D341Med (cell line): ENCODE results near the gene MEIOB.
"Not testable (repeated sequence)": the region's sequence is repeated elsewhere in the genome, so short reads cannot be mapped to it uniquely, and the experiment has no call there.

ENCODE experiments used
- DNase-seq: peaks from one replicate; pipeline ENCODE4 v3.0.0; 2012; ENCODE audit warnings: low spot score

Gene MEIOB

DNA sequence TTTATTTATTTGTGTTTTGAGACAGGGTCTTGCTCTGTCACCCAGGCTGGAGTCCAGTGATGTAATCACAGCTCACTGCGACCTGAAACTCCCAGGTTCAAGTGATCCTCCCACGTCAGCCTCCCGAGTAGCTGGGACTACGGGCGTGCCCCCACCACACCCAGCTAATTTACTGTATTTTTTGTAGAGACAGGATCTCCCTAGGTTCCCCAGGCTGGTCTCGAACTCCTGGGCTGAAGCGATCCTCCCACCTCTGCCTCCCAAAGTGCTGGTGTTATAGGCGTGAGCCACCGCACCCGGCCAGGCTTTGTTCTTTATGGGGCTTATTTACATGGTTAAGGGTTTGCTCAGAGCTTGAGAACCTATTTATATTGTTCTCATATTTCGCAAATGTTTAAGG, 5.8 kb upstream of the MEIOB start:
- no peak for DNase-seq

DNA sequence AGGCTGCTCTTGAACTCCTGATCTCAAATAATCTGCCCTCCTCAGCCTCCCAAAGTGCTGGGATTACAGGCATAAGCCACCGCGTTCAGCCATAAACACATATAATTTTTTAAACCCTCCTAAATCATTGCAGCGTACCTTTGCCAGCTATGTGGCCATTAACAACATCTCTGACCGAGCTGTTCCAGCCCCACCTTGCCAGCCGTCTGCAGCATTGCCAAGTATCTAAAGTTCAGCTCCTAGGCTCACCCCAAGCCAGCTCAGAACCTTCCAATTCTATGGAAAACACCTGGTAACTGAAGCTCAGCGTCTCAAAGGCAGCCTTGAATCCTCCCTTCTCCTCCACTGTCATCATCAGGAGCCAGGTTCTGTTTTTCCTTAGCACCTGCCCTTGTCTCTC, 5.1 kb upstream of the MEIOB start:
- no peak for DNase-seq

DNA sequence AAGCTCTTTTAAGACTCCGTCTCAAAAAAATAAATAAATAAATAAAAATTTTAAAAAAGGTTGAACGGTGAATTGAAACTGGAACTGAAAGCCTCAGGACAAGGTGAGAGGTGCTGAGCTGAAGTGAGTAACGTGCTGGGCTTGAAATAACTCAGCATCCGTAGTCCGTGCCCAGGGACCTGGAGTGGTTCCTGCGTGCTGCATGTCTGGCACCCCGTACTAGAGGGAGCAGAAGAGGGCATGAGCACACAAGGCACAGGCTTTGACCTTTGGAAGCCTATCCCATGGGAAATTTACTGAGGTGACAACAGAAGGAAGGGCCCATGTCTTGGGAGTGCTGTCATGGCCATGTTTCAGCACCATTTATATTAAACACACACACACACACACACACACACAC, 4.5 kb upstream of the MEIOB start:
- no peak for DNase-seq

DNA sequence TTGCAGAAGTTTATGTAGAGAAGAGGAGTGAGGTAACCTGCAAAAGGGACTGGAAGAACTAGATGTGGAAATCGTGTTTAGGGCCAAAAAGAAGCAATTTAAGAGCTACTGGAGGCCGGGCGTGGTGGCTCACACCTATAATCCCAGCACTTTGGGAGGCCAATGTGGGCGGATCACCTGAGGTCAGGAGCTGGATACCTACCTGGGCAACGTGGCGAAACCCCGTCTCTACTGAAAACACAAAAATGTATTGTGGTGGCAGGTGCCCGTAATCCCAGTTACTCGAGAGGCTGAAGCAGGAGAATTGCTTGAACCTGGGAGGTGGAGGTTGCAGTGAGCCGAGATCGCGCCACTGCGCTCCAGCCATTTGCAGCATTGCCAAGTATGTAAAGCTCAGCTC, 4.1 kb upstream of the MEIOB start:
- not testable (repeated sequence) for DNase-seq

DNA sequence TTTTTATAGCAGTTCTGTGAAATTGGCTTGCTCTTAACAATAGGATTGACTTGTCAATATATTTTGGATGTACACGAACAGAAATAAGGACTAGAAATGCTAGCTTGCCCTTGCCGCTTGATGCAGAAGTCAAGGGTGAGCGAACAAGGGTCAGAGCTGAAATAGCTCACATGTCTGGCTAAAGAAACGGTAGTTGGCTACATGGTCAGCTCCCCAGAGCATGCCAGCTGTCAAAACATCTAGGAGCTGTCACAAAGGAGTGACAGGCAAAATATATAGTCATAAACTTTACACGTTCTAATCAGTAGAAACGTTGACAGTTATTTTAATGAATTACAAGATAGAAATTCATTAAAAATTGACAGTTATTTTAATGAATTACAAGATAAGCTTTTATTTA, 2.9 kb upstream of the MEIOB start:
- DNase-seq = no peak

DNA sequence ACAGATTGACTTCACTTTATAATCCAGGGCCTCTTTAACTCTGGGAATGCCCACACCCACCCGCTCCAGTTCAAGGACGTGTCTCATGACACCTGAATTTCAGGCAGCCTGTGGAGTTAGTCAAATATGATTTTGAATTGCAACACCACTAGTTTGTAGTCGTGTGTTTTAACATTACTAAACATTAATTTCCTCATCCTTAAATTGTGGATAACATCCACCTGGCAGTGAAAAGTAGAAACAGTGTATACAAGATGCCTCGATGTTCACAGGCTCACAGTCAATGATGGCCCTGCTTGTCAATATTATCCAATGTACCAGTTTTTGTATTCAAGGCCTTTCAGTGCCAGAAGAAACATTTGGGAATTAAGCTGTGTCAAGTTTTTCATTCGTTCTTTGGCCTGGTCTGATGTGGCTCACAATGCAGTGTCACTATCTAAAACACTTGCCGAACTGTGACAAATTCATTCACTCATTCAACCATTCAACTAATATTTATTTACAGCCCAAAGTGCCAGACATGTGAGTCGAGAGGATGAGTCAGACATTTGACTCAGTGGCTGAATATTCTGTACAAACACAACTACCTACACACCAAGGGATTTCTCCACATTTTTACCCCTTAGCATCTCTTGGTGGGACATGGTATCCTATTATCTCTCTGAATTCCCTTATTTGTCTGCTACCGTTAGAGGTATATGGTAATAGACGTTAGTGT, 1.4 kb downstream of the MEIOB start:
- no peak for DNase-seq

DNA sequence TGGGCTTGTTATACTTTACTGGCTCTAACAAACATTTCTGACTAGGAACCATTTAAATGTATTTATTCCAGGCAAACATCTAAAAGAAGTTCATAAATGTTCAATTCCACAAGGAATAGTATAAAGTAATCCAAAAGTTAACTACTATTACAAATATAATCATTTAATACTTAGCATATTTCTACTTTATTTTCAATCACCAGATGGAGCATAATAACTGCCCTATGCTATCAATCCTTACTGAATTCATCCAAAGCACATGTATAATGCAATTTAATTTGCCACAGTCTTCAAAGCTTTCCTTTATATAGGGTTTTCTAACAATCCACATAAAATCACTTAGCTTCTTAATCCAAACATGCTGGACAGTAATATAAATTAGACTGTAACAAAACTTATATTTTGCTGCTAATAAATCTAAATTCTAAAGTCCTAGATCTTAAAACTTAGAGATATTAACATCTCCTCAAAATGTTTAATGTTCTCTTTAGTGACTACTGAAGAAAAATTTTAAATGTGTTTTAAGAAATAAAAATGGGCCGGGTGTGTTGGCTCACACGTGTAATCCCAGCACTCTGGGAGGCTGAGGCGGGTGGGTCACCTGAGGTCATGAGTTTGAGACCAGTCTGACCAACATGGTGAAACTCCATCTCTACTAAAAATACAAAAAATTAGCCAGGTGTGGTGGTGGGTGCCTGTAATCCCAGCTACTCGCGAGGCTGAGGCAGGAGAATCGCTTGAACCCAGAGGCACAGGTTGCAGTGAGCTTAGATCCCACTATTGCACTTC, 5.9 kb downstream of the MEIOB start:
- DNase-seq = no peak

DNA sequence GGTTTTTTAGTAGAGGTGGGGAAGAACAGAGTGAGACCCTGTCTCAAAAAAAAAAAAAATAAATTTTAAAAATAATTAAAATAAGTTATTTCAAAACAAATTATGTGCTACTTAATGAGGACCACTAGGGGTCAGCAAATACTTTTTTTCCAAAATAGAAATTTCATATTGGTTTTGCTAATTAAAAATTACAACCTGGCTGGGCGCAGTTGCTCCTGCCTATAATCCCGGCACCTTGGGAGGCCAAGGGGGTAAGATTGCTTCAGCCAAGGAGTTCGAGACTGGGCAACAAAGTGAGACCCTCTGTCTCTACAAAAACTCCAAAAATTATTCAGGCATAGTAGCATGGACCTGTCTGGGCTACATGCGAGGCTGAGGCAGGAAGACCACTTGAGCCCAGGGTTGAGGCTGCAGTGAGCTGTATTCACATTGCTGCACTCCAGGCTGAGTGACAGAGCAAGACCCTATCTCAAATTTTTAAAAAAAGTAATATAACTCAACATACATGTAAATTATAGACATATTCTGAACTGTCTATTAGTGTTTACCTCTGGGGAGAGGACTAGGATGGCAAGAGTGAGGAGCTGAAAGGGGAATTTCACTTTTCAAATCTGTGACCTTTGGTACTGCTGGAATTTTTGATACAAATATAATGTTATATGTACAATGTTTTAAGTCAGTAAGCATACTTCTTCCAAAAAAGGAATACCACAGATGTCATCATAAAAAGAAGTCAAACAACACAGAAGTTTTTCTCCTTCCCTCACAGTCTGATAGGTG, 8.1 kb downstream of the MEIOB start:
- no peak for DNase-seq

DNA sequence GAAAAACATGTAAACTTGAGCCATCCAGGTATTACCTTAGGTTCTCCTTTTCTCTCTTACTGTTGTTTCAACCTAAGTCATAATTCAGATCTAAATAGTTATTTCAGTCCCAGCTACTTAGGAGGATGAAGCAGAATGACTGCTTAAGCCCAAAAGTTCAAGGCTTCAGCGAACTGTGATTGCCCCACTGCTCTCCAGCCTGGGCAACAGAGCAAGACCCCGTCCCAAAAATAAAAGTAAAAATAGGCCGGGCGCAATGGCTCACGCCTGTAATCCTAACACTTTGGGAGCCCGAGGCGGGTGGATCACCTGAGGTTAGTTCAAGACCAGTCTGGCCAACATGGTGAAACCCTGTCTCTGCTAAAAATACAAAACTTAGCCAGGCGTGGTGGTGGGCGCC, 9.6 kb downstream of the MEIOB start:
- DNase-seq = no peak

DNA sequence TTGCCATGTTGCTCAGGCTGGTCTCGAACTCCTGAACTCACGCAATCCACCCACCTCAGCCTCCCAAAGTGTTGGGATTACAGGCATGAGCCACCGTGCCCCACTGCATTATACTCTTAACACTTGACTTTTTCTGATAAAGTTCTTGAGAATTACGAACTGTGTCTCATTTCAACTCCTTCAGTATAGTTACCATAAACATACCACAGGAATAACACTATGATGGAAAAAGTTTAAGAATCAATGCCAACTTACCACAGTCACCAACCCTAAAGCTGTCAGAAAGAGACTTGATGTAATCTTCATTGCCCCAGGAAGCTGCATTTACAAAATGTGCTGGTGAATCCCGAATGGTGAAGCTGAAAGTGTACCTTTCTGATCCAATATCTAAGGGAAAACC, 10.2 kb downstream of the MEIOB start:
- no peak for DNase-seq

DNA sequence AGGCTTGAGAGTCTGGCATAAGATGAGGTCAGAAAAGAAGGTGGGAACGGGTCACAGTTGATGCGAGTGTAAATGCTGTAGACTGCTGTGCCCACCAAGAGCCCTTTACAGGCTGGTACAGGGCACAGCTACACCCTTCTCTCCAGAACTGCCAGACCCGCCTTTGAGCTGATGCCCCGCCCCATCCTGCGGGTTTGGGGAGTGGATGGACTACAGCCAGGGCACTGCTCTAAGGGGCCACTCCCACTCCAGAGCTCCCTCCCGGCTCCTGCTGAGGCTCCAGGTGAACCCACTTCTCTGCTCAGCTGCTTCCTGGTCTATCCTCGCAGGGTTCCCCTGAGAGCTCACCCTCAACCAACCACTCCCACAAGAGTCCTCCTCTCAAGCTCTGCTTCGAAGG, 12.3 kb downstream of the MEIOB start:
- DNase-seq = no peak

DNA sequence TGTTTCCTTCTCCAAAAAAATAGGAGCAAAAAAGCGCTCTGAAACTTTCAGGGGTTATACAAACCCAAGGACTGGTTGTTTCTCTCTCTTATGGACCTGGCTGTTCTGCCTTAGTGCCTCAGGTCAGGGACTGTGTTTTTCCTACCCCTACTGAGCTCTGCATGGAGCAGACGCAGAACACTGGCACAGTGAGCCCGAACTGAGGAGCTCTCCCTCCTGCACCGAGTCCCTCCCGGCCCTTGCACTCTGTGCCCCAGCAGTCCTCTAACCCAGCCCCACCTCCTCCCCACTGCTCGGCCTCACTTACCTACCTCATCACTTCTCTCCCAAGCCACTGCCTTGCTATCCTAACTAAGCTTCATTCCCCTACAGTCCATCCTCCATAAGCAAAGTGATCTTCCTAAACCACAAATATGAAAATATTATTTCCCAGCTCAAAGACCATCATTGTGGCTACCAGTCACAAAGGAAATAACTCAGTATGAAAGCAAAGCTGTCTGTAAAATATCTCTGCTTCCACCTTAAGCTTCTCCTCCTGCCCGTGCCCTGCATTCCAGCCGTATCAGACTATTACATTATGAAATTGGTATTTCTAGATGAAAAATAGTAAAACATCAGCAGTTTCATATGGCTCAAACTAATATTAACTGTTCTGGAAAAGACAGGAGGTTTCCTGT, 13.6 kb downstream of the MEIOB start:
- DNase-seq = no peak

DNA sequence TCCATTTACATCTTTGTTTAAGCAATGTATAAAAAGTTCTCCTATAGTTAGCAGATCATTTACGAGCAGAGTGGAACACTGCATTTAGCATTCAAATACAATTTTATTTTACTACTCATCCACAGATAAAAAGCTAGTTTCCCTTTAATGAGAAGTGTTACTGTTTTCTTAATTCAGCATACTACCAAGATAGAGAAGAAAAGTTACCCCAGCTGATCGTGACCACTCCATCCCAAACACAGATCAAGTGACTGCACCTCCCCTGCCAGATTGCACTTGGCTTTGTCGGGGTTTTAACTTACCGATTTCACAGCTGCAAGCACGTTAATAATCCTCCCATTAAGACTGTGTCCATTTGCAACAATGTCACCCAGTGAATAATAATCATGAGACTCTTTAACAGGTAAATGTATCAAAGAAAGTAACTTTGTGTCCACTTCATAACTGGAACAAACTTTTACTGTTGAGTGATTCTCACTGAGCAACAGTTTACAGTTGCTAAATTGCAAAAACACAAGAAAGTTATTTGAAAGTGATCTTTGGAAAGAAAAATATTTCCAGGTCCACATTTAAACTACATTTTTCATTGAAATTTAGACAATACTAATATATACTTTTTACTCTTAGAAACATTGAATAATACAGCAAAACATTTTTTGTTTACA, 14.4 kb downstream of the MEIOB start:
- DNase-seq = no peak

DNA sequence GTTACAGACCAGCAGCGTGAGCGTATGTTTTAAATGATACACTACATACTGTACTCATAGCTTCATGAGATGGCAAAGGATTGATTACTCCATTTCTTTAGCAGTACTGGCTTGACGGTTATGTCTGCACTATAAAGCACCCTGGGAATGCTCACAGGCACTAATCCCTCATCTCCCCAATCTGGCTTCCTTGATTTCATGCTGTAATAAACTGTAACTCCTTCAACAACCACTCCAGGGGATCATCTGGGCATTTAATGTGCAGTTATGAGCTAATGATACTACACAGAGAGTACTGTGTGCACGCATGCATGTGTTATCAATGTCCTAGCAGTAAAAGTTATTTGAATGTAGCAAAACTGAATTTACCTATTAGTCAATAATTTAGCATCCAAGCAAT, 20.2 kb downstream of the MEIOB start:
- no peak for DNase-seq

DNA sequence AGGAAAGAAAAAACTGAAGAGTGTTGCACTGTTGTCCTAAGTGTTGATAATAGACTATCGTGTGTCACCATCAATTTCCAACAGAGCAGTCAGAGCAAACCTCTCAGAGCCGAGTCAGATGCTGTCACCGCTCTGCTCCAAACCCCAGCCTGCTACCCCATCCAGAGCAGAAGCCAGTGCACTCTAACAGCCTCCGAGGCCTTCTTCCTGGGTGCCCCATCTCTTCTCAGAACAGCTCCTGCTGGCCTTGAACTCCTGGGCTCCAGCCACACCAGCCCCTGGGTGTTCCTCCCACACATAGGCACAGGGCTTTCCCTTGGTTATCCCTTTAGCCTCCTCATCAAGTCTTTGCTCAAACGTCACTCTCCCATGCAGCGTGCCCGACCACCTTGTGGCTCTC, 21.0 kb downstream of the MEIOB start:
- no peak for DNase-seq

DNA sequence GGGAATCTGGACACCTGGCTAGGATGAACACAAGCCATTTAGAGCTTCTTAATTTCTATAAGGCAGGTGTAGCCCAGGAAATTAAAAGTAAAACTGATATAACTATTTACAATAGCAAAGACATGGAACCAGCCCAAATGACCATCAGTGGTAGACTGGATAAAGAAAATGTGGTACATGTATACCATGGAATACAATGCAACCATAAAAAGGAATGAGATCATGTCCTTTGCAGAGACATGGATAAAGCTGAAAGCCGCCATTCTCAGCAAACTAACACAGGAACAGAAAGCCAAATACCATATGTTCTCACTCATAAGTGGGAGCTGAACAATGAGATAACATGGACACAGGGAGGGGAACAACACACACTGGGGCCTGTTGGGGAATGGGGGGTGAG, 25.5 kb downstream of the MEIOB start:
- no peak for DNase-seq

DNA sequence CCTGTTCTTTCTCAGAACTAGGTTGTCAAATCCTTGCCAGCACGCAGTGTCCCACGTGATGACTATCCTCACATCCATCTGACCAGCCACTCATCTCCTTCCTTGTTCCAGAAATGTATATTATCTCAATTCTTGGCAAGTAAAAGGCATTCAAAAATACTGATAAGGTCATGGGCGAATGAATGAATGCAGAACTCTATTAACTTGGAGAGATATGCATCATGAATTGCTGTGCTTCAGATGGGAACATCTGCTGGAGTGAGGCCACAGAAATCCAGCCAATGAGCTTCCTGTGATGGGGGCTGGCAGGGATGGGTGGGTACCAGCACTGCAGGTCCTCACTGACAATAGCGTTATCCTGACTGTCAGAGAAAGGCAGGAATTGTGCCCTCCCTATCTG, 26.0 kb downstream of the MEIOB start:
- DNase-seq = no peak

DNA sequence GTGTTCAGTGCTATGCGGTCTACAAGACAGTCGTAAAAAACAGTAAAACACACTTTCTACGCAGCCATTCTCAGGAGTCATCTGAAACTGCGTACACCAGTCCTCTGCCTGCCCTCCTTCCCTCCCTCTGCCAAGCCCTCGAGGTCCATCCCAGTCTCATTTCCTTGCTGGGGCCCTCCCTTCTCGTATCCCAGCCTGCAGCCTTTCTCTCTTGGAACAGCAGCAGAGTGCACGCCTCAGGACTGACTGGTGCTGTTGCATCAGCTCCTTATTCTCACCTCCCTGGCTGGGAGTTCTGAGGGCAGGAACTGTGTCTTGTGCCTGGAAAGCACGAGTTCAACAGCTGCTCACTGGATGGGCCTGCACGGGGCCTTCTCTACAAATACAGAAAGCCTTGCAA, 32.4 kb downstream of the MEIOB start:
- DNase-seq = no peak

DNA sequence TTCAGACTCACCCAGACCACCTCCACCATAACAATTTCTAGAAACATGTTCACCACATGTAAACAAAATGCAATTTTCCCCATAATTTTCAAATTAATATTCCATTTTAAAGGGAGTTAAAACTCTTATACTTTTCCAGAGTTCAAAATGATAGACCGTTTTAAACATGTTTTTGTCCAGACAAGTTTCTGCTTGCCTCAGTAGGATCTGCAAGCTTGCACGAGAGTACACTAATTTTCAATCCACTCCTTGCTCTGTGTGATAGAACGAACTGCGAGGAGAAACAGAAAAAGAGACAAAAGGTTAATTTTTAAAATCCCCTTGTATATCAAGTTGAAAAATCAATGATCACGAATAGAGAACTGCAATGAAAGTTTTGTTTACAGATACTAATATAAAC, 37.9 kb downstream of the MEIOB start:
- DNase-seq = no peak

DNA sequence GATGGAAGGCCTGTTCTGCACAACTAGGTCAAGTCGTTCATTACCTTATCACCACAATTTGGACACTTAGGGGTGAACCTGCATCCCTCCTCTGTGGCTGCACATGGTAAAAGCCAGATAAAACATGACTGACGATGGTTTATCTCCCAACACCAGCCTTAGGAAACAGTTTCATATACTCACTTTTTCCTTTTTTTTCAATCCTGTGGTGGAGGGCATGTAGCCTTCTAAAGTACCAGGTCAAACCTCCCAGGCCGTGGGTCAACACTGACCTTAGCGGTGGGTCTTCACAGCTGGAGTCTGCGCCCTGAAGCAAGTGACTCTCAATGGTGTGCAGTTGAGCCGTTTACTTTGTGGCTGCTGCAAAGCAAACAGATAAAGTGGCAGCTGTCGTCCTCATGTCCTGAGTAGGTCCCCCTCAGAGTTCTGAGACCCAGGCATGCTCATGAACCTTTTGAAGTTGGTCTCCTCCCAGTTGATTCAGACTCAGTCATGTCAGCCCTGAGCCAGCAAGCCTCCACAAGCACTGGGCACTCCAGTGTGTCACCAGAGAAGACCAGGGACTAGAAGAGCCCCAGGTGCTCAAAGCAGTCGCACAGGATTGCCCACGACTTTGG, 39.0 kb downstream of the MEIOB start:
- no peak for DNase-seq
